GM18517 (cell line): Measurements from ENCODE around the gene ZNF524.

Experiments
- ATAC-seq: cut with Tn5 transposase; IDR thresholded peaks from one replicate; pipeline ENCODE4 v1.9.1; 2021; ENCODE audit warnings: mild to moderate bottlenecking, moderate library complexity; ENCODE audit not compliant: unreplicated experiment

The ZNF524 gene

DNA sequence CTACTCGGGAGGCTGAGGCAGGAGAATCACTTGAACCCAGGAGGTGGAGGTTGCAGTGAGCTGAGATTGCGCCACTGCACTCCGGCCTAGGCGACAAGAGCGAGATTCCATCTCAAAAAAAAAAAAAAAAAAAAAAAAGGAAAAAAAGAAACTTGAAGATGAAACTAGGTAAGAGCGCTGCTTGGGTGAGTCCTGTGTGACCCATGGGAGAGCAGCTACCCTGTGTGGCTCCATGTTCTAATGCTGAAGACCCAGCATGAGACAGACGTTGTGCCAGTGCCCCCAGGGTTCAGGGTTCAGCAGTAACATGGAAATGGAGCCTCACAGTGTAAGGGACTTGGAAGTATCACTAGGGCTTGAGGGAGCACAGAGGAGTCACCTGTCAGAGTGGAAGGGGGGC lies 18.3 kb downstream of the ZNF524 start:
- ATAC-seq = no peak

- ATAC-seq = no peak
Observed at GRCh38 chr19:55619286-55619685, 19.2 kb downstream of the ZNF524 start.

DNA sequence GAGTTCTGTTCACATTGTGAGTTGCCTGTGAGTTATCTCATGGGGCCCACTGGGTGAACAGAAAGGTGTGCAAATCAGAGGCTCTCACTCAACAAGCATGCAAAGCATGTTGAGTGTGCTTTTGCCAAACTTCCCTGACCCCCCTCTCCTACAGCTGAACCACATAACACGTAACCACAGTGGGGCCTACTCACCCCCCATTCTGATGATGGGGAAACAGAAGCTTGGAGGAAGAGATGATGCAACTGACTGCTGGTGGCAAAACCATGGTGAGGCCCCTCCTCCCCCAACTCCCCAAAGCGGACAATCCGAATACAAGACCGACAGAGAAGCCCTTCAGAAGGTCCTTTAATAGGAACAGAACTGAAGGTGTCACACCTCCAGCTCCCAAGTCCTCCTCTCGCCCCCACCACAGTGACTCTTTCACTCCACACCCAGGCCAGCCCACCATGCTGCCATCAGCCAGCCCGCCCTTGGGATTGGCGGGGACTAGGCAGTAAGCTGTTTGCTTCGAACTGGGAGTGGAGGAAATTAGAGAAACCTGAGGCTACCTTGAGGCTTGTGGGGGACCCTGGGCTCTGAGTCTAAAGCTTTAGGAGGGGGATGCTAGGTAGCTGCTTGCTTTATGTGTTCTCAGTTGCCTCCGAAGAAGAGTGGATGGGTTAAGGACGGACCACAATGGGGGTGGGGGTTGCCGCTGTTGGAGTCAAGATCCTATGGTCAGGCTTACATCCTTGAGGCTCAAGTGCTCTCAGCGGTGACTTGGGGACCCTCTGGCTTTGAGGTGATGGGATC lies 20.5 kb downstream of the ZNF524 start:
- no peak for ATAC-seq

DNA sequence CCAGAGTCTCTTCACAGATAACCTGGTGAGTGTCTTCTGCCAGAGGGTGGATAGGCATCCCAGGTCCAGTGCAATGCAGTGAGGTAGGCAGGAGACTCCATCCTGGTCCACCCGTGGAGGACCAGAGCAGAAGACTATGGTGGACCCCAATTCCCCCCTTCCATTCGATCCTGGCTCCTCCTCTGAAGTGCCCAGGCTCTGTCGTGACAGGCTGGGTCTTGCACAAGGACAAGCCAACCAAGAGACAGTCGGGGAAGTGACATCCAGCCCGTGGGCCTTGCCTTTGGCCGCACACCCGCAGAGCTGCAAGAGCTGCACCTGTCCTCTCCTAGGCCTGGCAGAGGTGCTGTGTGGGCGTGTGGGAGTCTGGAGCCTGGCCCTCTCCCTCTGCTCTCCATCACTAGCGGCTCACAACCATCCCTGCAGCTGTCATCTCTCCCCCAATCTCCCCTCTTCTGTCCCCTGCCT lies 21.2 kb downstream of the ZNF524 start:
- no peak for ATAC-seq

- no peak for ATAC-seq
Observed at GRCh38 chr19:55621673-55622231, 21.7 kb downstream of the ZNF524 start.

DNA sequence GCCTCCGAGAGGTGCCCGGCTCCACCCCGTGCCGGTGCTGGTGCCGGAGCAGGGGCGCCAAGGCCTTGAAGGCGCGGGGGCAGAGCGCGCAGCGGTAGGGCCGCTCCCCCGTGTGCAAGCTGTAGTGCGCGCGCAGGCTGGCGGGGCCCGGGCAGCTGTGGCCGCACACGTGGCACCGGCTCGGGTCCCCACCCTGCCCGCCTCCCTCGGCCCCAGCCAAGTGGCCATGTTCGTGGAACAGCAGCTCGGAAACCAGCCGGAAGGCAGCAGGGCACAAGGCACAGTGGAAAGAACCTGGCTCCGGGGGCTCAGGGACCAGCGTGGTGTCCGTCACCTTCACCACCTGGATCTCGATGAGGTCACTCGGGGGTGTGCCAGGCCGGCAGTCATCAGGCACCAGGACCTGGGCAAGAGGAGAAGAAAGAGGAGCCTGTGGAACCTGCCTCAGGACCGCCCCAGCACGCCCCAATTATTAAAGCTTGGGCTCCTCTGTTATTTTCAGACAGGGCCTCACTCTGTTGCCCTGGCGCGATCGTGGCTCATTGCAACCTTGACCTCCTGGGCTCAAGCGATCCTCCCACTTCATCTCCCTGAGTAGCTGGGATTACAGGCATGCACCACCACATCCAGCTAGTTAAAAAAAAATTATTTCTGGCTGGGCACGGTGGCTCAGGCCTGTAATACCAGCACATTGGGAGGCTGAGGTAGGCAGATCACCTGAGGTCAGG lies 22.3 kb downstream of the ZNF524 start:
- ATAC-seq = no peak

DNA sequence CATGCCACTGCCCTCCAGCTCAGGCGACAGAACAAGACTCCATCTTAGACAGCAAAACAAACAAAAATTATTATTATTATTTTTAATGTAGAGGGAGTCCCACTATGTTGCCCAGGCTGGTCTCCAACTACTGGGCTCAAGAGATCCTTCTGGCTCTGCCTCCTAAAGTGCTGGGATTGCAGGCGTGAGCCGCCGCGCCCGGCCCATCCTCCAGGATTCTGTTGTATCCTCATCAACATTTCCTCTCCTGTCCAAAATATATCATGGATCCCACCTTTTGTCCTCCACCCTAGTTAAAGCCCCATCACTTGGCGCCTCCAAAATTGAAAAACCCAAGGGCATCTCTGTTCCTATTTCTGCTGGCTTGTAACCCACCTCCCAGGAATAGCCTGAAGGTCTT lies 23.0 kb downstream of the ZNF524 start:
- ATAC-seq = no peak

GRCh38 chr19:55623561-55623960 lies 23.5 kb downstream of the ZNF524 start:
- no peak for ATAC-seq

DNA sequence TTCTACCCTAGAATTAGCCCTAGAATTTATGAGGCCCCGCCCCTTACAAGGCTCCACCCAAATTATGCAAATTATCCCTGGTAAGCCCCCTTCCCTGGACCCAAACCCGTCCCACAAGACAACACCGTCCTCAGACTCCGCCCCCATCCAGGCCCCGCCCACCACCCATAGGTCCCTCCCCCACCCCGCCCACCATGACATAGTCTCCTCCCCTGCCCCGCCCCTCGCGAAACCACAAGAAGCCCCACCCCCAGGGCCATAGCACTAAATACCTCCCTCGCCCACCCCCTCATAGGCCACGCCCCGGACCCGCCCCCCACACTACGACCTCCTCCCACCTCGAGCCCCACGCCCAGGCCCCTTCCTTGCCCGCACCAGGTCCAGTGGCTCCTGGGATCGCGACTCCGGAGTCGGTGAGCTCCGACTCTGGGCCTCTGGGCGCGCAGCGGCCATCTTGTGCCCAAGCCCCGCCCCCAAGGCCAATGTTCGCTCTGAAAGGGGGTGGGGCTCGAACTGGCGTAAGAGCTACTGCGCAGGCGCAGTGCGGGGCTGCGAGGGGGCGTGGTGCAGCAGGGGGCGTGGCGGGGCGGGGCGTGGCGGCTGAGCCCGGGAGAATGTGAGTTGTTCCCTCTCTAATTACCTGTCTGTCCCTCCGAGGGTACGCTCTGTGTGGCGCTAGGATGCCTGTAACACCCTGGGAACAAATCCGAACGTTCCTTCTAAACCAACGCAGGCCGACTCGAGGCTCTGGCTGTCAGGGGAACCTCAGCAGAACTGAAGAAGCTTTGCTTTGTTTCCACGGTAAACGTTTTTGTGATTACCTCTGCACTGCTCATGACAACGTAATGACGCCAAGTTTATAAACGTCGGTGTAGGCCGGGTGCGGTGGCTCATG lies 24.3 kb downstream of the ZNF524 start, which contains the start of gene ZNF784:
Gene ZNF784, minus strand, starts transcription at position 458 of the 895 bp plus-strand sequence. Its CDS starts 5 bp downstream, at position 453.
- no peak for ATAC-seq

- no peak for ATAC-seq
Observed at GRCh38 chr19:55625004-55625326, 24.9 kb downstream of the ZNF524 start.

DNA sequence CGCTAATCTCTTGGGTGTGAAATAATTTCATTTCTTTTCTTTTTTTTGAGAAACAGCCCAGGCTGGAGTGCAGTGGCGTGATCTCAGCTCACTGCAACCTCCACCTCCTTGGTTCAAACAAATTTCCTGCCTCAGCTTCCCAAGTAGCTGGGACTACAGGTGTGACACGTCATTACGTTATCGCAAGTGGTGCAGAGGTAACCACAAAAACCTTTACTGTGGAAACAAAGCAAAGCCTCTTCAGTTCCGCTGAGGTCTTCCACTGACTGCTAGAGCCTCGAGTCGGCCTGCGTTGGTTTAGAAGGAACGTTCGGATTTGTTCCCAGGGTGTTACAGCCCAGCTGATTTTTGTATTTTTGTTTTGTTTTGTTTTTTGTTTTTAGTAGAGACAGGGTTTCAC lies 26.3 kb downstream of the ZNF524 start:
- no peak for ATAC-seq

DNA sequence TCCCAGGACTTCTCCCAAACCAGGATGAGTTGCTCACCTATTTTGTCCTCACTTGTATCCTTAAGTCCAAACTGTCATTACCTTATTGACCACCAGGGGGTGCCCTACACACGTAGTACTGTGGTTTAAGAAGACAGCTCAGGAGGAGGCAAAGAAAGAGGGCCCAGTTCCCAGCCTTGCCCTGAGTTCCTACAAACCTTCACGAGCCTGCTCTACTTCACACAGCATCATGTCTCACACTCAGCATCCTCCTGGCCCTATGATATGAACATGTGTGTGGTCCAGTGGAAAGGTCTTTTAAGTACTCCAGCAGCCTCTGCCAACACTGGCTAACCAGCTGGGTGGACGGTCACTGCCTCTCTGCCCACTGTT lies 32.4 kb downstream of the ZNF524 start:
- no peak for ATAC-seq

- no peak for ATAC-seq
Observed at GRCh38 chr19:55633861-55634260, 33.8 kb downstream of the ZNF524 start.

DNA sequence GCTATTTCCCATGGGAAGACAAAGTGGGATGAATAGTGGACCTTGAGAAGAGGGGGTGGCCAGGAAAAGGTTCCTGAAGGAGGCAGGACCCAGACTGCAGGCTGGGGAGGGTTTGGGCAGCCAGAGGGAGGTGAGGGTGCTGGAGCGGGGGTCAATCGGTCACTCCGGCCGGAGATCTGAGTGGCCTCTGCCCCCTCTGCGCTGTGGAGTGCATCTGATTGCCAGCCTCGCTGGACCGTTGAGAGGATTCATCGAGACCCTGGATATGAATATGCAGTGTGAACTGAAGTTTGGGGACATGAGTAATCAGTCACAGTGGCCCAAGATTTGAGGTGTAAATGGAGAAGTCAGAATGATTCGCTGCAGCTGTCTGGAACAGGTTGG lies 35.2 kb downstream of the ZNF524 start:
- no peak for ATAC-seq

- ATAC-seq = no peak
Observed at GRCh38 chr19:55635856-55636440, 35.9 kb downstream of the ZNF524 start.

GRCh38 chr19:55636723-55637122 lies 36.6 kb downstream of the ZNF524 start:
- ATAC-seq = no peak

- no peak for ATAC-seq
Observed at GRCh38 chr19:55637534-55637933, 37.4 kb downstream of the ZNF524 start.

- ATAC-seq = no peak
Observed at GRCh38 chr19:55638864-55639359, 38.8 kb downstream of the ZNF524 start.

DNA sequence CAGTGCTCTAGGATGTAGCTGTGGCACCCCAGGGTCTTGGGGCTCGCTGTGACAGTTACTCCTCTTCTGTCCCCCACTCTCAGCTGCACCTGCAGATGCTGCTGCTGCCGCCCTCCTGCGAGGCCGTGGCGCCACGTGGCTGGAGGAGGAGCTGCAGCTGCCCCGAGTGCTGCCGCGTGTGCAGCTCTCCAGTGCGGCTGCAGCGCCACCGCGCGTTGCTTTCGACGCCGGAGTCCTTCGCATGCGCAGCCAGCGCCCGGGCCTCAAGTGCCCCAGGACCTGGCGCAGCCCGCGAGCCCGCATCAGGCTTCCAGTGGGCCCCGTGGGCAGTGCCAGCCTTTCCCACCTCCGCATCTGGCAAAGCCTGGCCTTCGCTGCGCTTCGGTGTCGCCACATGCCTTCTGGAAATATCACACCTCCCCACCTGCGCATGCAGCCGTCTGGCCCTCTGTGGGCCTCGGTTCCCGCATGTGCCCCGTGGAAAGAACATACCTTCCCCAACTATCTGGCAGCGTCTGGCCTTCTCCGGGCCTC lies 40.0 kb downstream of the ZNF524 start:
- no peak for ATAC-seq
